Stimulated activated CD4-positive, alpha-beta T cell treated with anti-CD3 and anti-CD28 coated beads, Interleukin-15, amount 100 ng/mL, for 1 hour (primary cell): Measurements from ENCODE around the gene DOP1B.
"Not testable (repeated sequence)": the region's sequence is repeated elsewhere in the genome, so short reads cannot be mapped to it uniquely, and the experiment has no call there.

Experiments used
- DNase-seq, 2 donors: peaks; one replicate each; pipeline ENCODE4 v3.0.0-alpha.2; 2020; ENCODE audit warnings: low read depth in 1 of 2, low spot score in 1 of 2

DOP1B gene

GRCh38 chr21:36134803-36135390, 21.7 kb upstream of the DOP1B start, which contains the start of gene CBR3:
TSS of gene CBR3 (plus strand) at chr21:36135079. CDS start at chr21:36135193, 114 bp downstream.
- peak; percentile 24 to 55 for DNase-seq

GRCh38 chr21:36135391-36136102, 21.1 kb upstream of the DOP1B start:
- peak; percentile 17 to 44 for DNase-seq

- not testable (repeated sequence) for DNase-seq
Measured at GRCh38 chr21:36139791-36140190, 16.8 kb upstream of the DOP1B start.

GRCh38 chr21:36141513-36141925, 15.1 kb upstream of the DOP1B start:
- peak; percentile 51 to 67 for DNase-seq

- not testable (repeated sequence) for DNase-seq
Measured at GRCh38 chr21:36144233-36144632, 12.4 kb upstream of the DOP1B start.

- no peak for DNase-seq
Measured at GRCh38 chr21:36145259-36145658, 11.4 kb upstream of the DOP1B start.

GRCh38 chr21:36147911-36148310, 8.7 kb upstream of the DOP1B start:
- no peak for DNase-seq

GRCh38 chr21:36148886-36149285, 7.7 kb upstream of the DOP1B start:
- DNase-seq = no peak

GRCh38 chr21:36149788-36150711, 6.6 kb upstream of the DOP1B start:
- DNase-seq = no peak

- no peak for DNase-seq
Measured at GRCh38 chr21:36155603-36156338, 853 bp upstream of the DOP1B start.

GRCh38 chr21:36156339-36156814, 247 bp upstream of the DOP1B start:
- peak; percentile 100 for DNase-seq

GRCh38 chr21:36159356-36159921, 2.8 kb downstream of the DOP1B start:
- no peak for DNase-seq

GRCh38 chr21:36160850-36161178, 4.2 kb downstream of the DOP1B start:
- no peak for DNase-seq

GRCh38 chr21:36162631-36163030, 6.0 kb downstream of the DOP1B start:
- no peak for DNase-seq

GRCh38 chr21:36163750-36164741, 7.4 kb downstream of the DOP1B start:
- DNase-seq = no peak

GRCh38 chr21:36165356-36165755, 8.7 kb downstream of the DOP1B start:
- DNase-seq = no peak

GRCh38 chr21:36166705-36167104, 10.1 kb downstream of the DOP1B start:
- DNase-seq = no peak

GRCh38 chr21:36167541-36167940, 10.9 kb downstream of the DOP1B start:
- no peak for DNase-seq

- no peak for DNase-seq
Measured at GRCh38 chr21:36169470-36170128, 13.0 kb downstream of the DOP1B start.
